ENCODE data around the gene ZNF662.

ZNF662 gene

DNA sequence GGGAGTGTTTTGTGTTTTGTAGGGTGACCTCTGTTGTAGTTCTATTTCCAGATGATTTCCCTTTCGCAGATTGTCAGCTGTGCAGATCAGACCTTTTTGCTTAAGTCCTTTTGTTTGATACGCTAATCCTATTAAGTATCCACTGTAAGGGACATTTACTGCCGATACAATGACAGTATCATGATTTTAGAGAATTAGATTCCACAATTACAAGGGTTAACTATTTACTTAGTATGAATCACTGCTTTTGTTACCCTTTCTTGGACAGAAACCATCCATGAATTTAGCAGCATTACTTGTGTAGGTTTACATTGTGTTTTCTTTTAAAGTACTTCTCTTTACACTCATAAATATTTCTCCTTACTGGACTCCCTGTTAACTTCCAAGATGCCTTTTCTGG lies 31.4 kb downstream of the ZNF662 start:
- Histone ChIP-seq H3K27me3 (no peaks in the 10 kb centered on the region), H3K4me3 (no peak overlapping the region), H3K9me3 (no peaks in the 10 kb centered on the region), H3K4me1 (no peaks in the 10 kb centered on the region), H3K36me3 (peaks cover 0 to 16% (median 10%) of the 10 kb centered on the region in 3 donors), H3K27ac (no peak overlapping the region)
- intact Hi-C loops (cut with DNase I; ENCODE audit: low total_unique reads), result no loop called here
- no peak for DNase-seq
- TF ChIP-seq, protein P1, sequence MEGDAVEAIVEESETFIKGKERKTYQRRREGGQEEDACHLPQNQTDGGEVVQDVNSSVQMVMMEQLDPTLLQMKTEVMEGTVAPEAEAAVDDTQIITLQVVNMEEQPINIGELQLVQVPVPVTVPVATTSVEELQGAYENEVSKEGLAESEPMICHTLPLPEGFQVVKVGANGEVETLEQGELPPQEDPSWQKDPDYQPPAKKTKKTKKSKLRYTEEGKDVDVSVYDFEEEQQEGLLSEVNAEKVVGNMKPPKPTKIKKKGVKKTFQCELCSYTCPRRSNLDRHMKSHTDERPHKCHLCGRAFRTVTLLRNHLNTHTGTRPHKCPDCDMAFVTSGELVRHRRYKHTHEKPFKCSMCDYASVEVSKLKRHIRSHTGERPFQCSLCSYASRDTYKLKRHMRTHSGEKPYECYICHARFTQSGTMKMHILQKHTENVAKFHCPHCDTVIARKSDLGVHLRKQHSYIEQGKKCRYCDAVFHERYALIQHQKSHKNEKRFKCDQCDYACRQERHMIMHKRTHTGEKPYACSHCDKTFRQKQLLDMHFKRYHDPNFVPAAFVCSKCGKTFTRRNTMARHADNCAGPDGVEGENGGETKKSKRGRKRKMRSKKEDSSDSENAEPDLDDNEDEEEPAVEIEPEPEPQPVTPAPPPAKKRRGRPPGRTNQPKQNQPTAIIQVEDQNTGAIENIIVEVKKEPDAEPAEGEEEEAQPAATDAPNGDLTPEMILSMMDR (IDR thresholded peaks at IDR 0.05), result no peak

DNA sequence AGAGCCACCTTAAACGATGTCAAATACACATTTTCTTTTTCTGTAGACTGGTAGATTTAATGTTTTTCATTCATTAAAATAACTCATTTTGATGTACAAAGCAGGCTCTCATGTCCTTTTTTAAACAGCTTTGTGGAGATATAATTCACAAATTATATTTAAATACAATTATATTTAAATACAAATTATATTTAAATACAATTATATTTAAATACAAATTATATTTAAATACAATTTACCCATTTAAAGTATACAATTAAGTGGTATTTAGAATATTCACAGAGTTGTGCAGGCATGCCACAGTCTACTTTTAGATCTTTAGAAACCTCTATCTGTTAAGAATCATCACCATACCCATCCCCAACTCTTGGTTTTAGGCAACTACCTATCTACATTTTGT lies 36.8 kb downstream of the ZNF662 start:
- intact Hi-C loops (cut with DNase I; ENCODE audit: low total_unique reads), result no loop called here
- no peak for DNase-seq
- Histone ChIP-seq H3K4me1 (no peaks in the 10 kb centered on the region), H3K9me3 (no peaks in the 10 kb centered on the region), H3K36me3 (peaks cover 0 to 16% (median 16%) of the 10 kb centered on the region in 3 donors), H3K27ac (no peak overlapping the region), H3K4me3 (no peak overlapping the region), H3K27me3 (no peaks in the 10 kb centered on the region)
- TF ChIP-seq, protein P1 (IDR thresholded peaks at IDR 0.05), result no peak

DNA sequence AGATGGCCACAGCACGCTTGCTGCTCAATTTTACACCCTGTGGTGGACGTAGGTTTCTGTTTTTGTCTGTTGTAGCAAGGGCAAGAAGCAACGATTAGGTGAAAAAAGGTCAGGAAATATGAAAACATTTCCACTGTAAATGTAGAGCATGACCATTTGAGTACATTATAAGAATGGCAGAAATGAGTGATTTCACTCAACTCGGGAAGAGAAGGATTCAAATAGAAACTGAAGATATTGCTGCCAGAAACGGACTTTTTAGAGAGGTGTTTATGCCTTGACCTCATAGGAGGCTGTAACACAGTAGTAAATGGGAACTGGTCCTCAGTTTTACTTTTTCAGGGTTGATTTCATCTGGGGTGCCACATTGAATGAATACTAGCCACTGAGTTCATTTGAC lies 40.1 kb downstream of the ZNF662 start:
- no peak for DNase-seq
- Histone ChIP-seq H3K9me3 (no peaks in the 10 kb centered on the region), H3K4me1 (no peaks in the 10 kb centered on the region), H3K36me3 (peaks cover 0 to 13% (median 11%) of the 10 kb centered on the region in 3 donors), H3K4me3 (no peak overlapping the region), H3K27me3 (no peaks in the 10 kb centered on the region), H3K27ac (no peak overlapping the region)
- TF ChIP-seq, protein P1 (IDR thresholded peaks at IDR 0.05), result no peak
- intact Hi-C loops (cut with DNase I; ENCODE audit: low total_unique reads), result no loop called here

DNA sequence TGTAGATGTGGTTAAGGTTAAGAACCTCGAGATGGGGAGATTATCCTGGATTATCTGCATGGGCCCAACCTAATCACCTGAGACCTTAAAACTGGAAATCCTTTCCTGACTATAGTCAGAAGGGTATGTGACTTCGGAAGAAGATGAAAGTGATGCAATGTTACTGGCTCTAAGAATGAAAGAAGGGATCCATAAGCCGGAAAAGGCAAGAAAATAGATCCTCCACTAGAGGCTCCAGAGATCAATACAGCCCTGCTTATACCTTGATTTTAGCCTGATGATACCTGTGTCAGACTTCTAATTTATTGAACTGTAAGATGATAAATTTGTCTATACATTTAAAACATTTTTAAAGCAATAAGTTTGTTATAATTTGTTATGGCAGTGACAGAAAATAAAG lies 51.6 kb downstream of the ZNF662 start:
- intact Hi-C loops (cut with DNase I; ENCODE audit: low total_unique reads), result no loop called here
- H3K4me3 ChIP-seq, result no peak overlapping the region
- no peak for DNase-seq
- H3K4me1 ChIP-seq, result peaks cover 0 to 5% (median 0%) of the 10 kb centered on the region in 4 donors
- no peaks in the 10 kb centered on the region for H3K36me3 ChIP-seq
- no peak overlapping the region for H3K27ac ChIP-seq
- H3K9me3 ChIP-seq, result no peaks in the 10 kb centered on the region
- H3K27me3 ChIP-seq, result no peaks in the 10 kb centered on the region
- TF ChIP-seq, protein P1 (IDR thresholded peaks at IDR 0.05), result no peak

DNA sequence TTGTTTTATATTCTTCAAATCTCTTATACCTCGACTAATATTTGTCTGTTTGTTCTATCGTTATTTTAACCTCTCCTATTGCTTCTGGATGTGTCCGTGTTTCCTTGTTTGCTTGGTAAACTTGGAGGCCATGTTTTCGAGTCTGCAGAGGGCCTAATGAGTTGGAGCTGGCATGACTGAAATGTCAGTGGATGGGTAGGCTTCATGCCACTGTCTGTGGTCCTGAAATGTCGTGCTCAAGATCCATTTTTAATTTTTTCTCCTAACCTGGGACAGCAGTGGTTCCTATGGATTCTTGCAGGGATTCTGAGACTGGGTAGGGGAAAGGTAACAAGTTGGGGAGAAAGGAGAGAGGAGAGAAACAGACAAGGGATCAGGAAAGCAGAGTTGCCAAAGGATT lies 54.3 kb downstream of the ZNF662 start:
- no peak overlapping the region for H3K4me3 ChIP-seq
- H3K4me1 ChIP-seq, result peaks cover 0 to 5% (median 0%) of the 10 kb centered on the region in 4 donors
- H3K27me3 ChIP-seq, result no peaks in the 10 kb centered on the region
- no peak for DNase-seq
- TF ChIP-seq, protein P1 (IDR thresholded peaks at IDR 0.05), result no peak
- H3K9me3 ChIP-seq, result no peaks in the 10 kb centered on the region
- intact Hi-C loops (cut with DNase I; ENCODE audit: low total_unique reads), result loop anchor here (5.0 to 10.0 kb wide), 2 partner anchors 75 to 197 kb away; no protein-coding TSS in a partner anchor
- no peak overlapping the region for H3K27ac ChIP-seq
- H3K36me3 ChIP-seq, result no peaks in the 10 kb centered on the region

DNA sequence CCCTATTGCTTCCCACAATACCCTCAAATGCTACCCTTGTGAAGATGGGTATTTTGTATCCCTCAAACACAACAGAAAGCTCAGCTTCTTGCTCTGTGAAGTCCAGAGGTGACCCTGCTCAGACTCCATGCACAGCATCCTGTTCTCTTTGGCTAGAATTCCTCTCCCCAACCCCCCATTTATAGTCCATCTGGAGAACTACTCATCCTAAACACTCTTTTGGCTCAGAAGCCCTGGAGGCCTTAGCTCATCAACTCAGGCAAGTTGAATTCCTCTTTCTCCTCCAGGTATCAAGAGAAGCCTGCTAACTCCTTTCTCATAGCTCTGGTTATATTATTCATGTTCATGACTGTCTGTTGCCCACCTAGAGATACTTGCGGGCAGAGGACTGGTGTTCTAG lies 54.8 kb downstream of the ZNF662 start:
- DNase-seq, result no peak
- no peak overlapping the region for H3K4me3 ChIP-seq
- H3K27ac ChIP-seq, result no peak overlapping the region
- no peaks in the 10 kb centered on the region for H3K27me3 ChIP-seq
- intact Hi-C loops (cut with DNase I; ENCODE audit: low total_unique reads), result loop anchor here (5.0 to 10.0 kb wide), 2 partner anchors 74 to 197 kb away; no protein-coding TSS in a partner anchor
- no peaks in the 10 kb centered on the region for H3K36me3 ChIP-seq
- TF ChIP-seq, protein P1 (IDR thresholded peaks at IDR 0.05), result no peak
- no peaks in the 10 kb centered on the region for H3K9me3 ChIP-seq
- H3K4me1 ChIP-seq, result peaks cover 0 to 5% (median 0%) of the 10 kb centered on the region in 4 donors

All from tibial artery (tissue), 4 donors.